ENCODE measurements around the gene ANO3. TPM values are rescaled to one million over a fixed set of nuclear protein-coding genes. Genes with fewer than 3 reads are reported as not detected.

ANO3 gene
- total and polyA plus RNA-seq, 2 donors (not counting 3 experiments of a cell fraction or from before 2014, with no cell fraction given): not detected

DNA sequence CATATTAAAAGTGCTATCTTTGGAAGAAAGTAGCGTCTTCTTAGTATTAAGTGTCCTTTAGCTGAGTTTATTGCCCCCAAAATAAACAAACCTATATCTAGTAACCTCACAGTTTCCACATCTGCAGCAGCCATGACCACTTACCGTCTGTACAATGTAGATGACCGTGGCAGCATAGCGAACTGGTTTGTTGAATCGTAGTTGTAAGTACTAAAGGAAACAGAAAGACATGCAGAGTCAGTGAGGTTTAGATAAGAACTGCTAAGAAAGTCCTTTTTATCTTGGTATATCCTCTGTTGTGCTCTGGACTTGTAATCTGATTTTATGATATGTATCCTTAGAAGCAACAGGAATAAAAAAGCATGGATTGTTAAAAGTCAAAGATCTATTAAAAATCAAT is 380.6 kb downstream of the ANO3 start:
- POLR2A ChIA-PET: no interaction called here
- FAIRE-seq (no peak), DNase-seq (ENCODE audit: low read depth, low spot score) (no peak)
- Histone ChIP-seq H3K9ac (replicated peaks; ENCODE audit: extremely low read depth, insufficient read depth, low read length) (no peak overlapping the region), H3K4me3 (replicated peaks in 1 of 3; ENCODE audit: insufficient read depth in 1 of 3, low read depth in 1 of 3, low read length in 3 of 3) (no peak overlapping the region), H3K4me1 (ENCODE audit: control insufficient read depth, extremely low read depth, insufficient read depth, low read length) (no peaks in the 10 kb centered on the region), H2AFZ (ENCODE audit: low read depth, low read length) (no peak overlapping the region), H3K27me3 (ENCODE audit: control insufficient read depth in 2 of 2, insufficient read depth in 2 of 2, low read length in 2 of 2) (no peaks in the 10 kb centered on the region), H3K36me3 (ENCODE audit: control insufficient read depth in 2 of 2, extremely low read depth in 1 of 2, insufficient read depth in 2 of 2, low read length in 2 of 2) (no peaks in the 10 kb centered on the region), H3K9me3 (replicated peaks; ENCODE audit: control insufficient read depth, insufficient read depth, low read length) (no peaks in the 10 kb centered on the region), H3K27ac (ENCODE audit: insufficient read depth, low read depth, low read length) (no peak overlapping the region), H3K4me2 (ENCODE audit: insufficient read depth, low read length) (no peak overlapping the region), H3K79me2 (ENCODE audit: control insufficient read depth, insufficient read depth, low read length) (no peaks in the 10 kb centered on the region), H4K20me1 (replicated peaks; ENCODE audit: control insufficient read depth, extremely low read depth, insufficient read depth, low read length) (no peaks in the 10 kb centered on the region), H3K9me1 (replicated peaks; ENCODE audit: control insufficient read depth, extremely low read depth, insufficient read depth, low read length) (no peaks in the 10 kb centered on the region)
- CTCF ChIA-PET: no interaction called here
- TF ChIP-seq POLR2A (IDR thresholded peaks at IDR 0.05; ENCODE audit: low read depth, low read length) (no peak), POLR2AphosphoS5 (IDR thresholded peaks at IDR 0.05; ENCODE audit: insufficient read depth, low read depth, low read length) (no peak), EZH2 (IDR thresholded peaks at IDR 0.05; ENCODE audit: borderline replicate concordance, low read depth, low read length, severe bottlenecking) (no peak), MYC (IDR thresholded peaks at IDR 0.05; ENCODE audit: low read depth, low read length) (no peak), GATA2 (IDR thresholded peaks at IDR 0.05; ENCODE audit: insufficient read depth, insufficient read length, low read depth, low read length) (no peak), JUN (IDR thresholded peaks at IDR 0.05; ENCODE audit: borderline replicate concordance, insufficient read depth, insufficient read length, low read depth) (no peak)
- TF ChIP-seq, protein P1, sequence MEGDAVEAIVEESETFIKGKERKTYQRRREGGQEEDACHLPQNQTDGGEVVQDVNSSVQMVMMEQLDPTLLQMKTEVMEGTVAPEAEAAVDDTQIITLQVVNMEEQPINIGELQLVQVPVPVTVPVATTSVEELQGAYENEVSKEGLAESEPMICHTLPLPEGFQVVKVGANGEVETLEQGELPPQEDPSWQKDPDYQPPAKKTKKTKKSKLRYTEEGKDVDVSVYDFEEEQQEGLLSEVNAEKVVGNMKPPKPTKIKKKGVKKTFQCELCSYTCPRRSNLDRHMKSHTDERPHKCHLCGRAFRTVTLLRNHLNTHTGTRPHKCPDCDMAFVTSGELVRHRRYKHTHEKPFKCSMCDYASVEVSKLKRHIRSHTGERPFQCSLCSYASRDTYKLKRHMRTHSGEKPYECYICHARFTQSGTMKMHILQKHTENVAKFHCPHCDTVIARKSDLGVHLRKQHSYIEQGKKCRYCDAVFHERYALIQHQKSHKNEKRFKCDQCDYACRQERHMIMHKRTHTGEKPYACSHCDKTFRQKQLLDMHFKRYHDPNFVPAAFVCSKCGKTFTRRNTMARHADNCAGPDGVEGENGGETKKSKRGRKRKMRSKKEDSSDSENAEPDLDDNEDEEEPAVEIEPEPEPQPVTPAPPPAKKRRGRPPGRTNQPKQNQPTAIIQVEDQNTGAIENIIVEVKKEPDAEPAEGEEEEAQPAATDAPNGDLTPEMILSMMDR (IDR thresholded peaks at IDR 0.05; ENCODE audit: extremely low read depth in 1 of 2, insufficient read depth in 1 of 2, low read depth in 1 of 2, low read length in 2 of 2): no peak
- TF ChIP-seq, protein P2, sequence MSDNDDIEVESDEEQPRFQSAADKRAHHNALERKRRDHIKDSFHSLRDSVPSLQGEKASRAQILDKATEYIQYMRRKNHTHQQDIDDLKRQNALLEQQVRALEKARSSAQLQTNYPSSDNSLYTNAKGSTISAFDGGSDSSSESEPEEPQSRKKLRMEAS (IDR thresholded peaks at IDR 0.05; ENCODE audit: insufficient read depth, insufficient read length): no peak
- BruUV-seq (replicated peaks): no TSS peak
- intact Hi-C loops (cut with micrococcal nuclease): no loop called here
- dilution Hi-C loops (cut with MboI; ENCODE audit: extremely low pct_ligation_motif_present, low sequenced_read_pairs): no loop called here

Other genes starting within 250 kb of the ANO3 start
- not detected in 2 replicates for gene MUC15, start 240.1 kb downstream of the ANO3 start, total RNA-seq
- not detected in 2 replicates for gene MUC15, start 240.1 kb downstream of the ANO3 start, polyA plus RNA-seq

All from endothelial cell of umbilical vein (primary cell).